Adrenal gland (tissue), 19 donors: ENCODE results near the gene HAX1. TPM values are rescaled to one million over a fixed set of nuclear protein-coding genes. Genes with fewer than 3 reads are reported as not detected.

ENCODE experiments used
- DNase-seq, 7 donors: peaks; one replicate each; pipeline ENCODE4 v3.0.0-alpha.2; 2019 to 2020
- H3K27ac ChIP-seq, 5 donors: fragments of 200-600 bp; sonication (generic) in 4 of 5; 1 replicate in 3 of 5; 2 replicates in 2 of 5; pipeline versions ENCODE4 v1.5.1 to v1.8.0; 2016 to 2020; ENCODE audit warnings: mild to moderate bottlenecking in 1 of 5
- H3K27me3 ChIP-seq: fragments of 200-600 bp; 2 replicates; pipeline ENCODE4 v1.8.0; 2021
- H3K36me3 ChIP-seq, 2 donors: fragments of 200-600 bp; replicated peaks in 1 of 2; 1 replicate in 1 of 2; 2 replicates in 1 of 2; pipeline versions ENCODE4 v1.5.1 to v1.8.0; 2018 to 2022
- H3K4me1 ChIP-seq, 2 donors: fragments of 200-600 bp; replicated peaks in 1 of 2; 1 replicate in 1 of 2; 2 replicates in 1 of 2; pipeline versions ENCODE4 v1.5.1 to v1.8.0; 2018 to 2021
- H3K4me3 ChIP-seq, 4 donors: fragments of 200-600 bp; sonication (generic) in 3 of 4; one replicate each; pipeline ENCODE4 v1.5.1; 2016 to 2018
- H3K9me3 ChIP-seq, 3 donors: fragments of 200-600 bp; sonication (generic) in 1 of 3; replicated peaks in 1 of 3; 1 replicate in 2 of 3; 2 replicates in 1 of 3; pipeline versions ENCODE4 v1.5.1 to v1.8.0; 2016 to 2021
- CTCF ChIP-seq, 6 experiments: fragments of 450-650 bp in 4 of 6; fragments of 200-600 bp in 2 of 6; sonication (generic) in 1 of 6; IDR thresholded peaks; 1 replicate in 5 of 6; 2 replicates in 1 of 6; pipeline versions ENCODE4 v1.5.1 to v1.8.0; 2016 to 2021; ENCODE audit warnings: antibody characterized with exemption in 6 of 6, mild to moderate bottlenecking in 2 of 6, moderate library complexity in 1 of 6
- POLR2A ChIP-seq, 2 donors: fragments of 450-650 bp; IDR thresholded peaks; one replicate each; pipeline ENCODE4 v1.6.1; 2017; ENCODE audit warnings: antibody characterized with exemption in 2 of 2, mild to moderate bottlenecking in 2 of 2, moderate library complexity in 1 of 2
- WGBS, 4 donors: extraction: QIAGEN DNeasy Blood & Tissue Kit in 2 of 4; methylation state at CpG; one replicate each; pipeline versions ENCODE4 v1.1.5 to v1.1.7; 2013 to 2017; 5-methylcytosine and 5-hydroxymethylcytosine counted together
- intact Hi-C, 2 donors: fragments of 100-400 bp; cut with DNase I; formaldehyde crosslinking; loops; one replicate each; pipeline versions ENCODE4 v1.14.1 to v1.15.0; 2022 to 2023
- long read RNA-seq, 10 donors: library from polyadenylated mRNA in 3 of 10; unstranded in 2 of 10; stranded (forward) in 1 of 10; transcript quantifications; one replicate each; pipeline ENCODE4 v2.0.0 and lab custom pipeline, GENCODE V29; 2021 to 2026
- polyA plus RNA-seq, 3 donors: library from polyadenylated mRNA; stranded (reverse); fragments of 200-250 nt in 2 of 3; fragments of 350-450 nt in 1 of 3; fragmentation: Illumina TruSeq in 1 of 3; extraction: RNeasy Lipid Tissue Mini Kit (QIAGEN cat#74804) in 1 of 3; gene quantifications; one replicate each; pipeline ENCODE4 v1.2.3, GENCODE V29; 2013 to 2014
- total RNA-seq, 9 donors: library from RNA; depleted of rRNA in 4 of 9; stranded (reverse); fragments of >200 nt in 4 of 9; fragments of 120-200 nt in 1 of 9; fragmentation: NEBNext Ultra II Directional in 1 of 9; extraction: Animal tissue kit (Norgen Biotek cat#: 25700) in 1 of 9; gene quantifications; one replicate each; pipeline versions ENCODE4 v1.1.0 to v1.2.4, GENCODE V29; 2013 to 2023
- donor health status: healthy with polysubstance abuse.
- donor health status: Bipolar disorder and iron deficiency.
- donor health status: DM: yes; HTN: yes; CAD: no.
- donor health status: DM: no; HTN: no; CAD: no.
- donor health status: DM: no; HTN: no; CAD: no.
- donor health status: DM: yes; HTN: yes; CAD: no.

HAX1 gene
- total RNA-seq (100 to 1,000 TPM in 3 of 9 donors, 10 to 100 TPM in 6; 80.7 to 121 (median 98.1) TPM), polyA plus RNA-seq (100 to 1,000 TPM; 180 to 243 (median 182) TPM)
- long read RNA-seq, donor 1, transcript HAX1-204 (7 exons, 914 nt), result minor isoform, 6 of 67 reads
- long read RNA-seq, donor 1, transcript HAX1-201 (7 exons, 1,227 nt), result major isoform, 38 of 67 reads
- long read RNA-seq, donor 1, partial matches to known transcripts, result 23 of 67 reads
- long read RNA-seq, donor 1, other reads (novel, unspliced or antisense), result 0 of 67 reads
- long read RNA-seq, donor 2, transcript HAX1-201 (7 exons, 1,227 nt), result major isoform, 24 of 26 reads
- long read RNA-seq, donor 2, partial matches to known transcripts, result 0 of 26 reads
- long read RNA-seq, donor 2, other reads (novel, unspliced or antisense), result 0 of 26 reads
- long read RNA-seq, donor 3, transcript HAX1-201 (7 exons, 1,227 nt), result major isoform, 37 of 59 reads
- long read RNA-seq, donor 3, partial matches to known transcripts, result 20 of 59 reads
- long read RNA-seq, donor 3, other reads (novel, unspliced or antisense), result 0 of 59 reads
- long read RNA-seq, donor 4, transcript HAX1-201 (7 exons, 1,227 nt), result major isoform, 61 of 76 reads
- long read RNA-seq, donor 4, partial matches to known transcripts, result 1 of 76 reads
- long read RNA-seq, donor 4, other reads (novel, unspliced or antisense), result 6 of 76 reads
- long read RNA-seq, donor 5, transcript HAX1-201 (7 exons, 1,227 nt), result major isoform, 78 of 90 reads
- long read RNA-seq, donor 5, partial matches to known transcripts, result 5 of 90 reads
- long read RNA-seq, donor 5, other reads (novel, unspliced or antisense), result 6 of 90 reads
- long read RNA-seq, donor 6, transcript HAX1-201 (7 exons, 1,227 nt), result major isoform, 39 of 53 reads
- long read RNA-seq, donor 6, partial matches to known transcripts, result 4 of 53 reads
- long read RNA-seq, donor 6, other reads (novel, unspliced or antisense), result 7 of 53 reads
- long read RNA-seq, donor 7, transcript HAX1-201 (7 exons, 1,227 nt), result major isoform, 16 of 17 reads
- long read RNA-seq, donor 7, partial matches to known transcripts, result 0 of 17 reads
- long read RNA-seq, donor 7, other reads (novel, unspliced or antisense), result 0 of 17 reads
- long read RNA-seq, donor 8, transcript HAX1-201 (7 exons, 1,227 nt), result major isoform, 17 of 17 reads
- long read RNA-seq, donor 8, partial matches to known transcripts, result 0 of 17 reads
- long read RNA-seq, donor 8, other reads (novel, unspliced or antisense), result 0 of 17 reads
- long read RNA-seq, donor 9, transcript HAX1-201 (7 exons, 1,227 nt), result major isoform, 29 of 35 reads
- long read RNA-seq, donor 9, partial matches to known transcripts, result 6 of 35 reads
- long read RNA-seq, donor 9, other reads (novel, unspliced or antisense), result 0 of 35 reads
- long read RNA-seq, donor 10, transcript HAX1-201 (7 exons, 1,227 nt), result major isoform, 13 of 22 reads
- long read RNA-seq, donor 10, partial matches to known transcripts, result 6 of 22 reads
- long read RNA-seq, donor 10, other reads (novel, unspliced or antisense), result 0 of 22 reads

- 0 to 1% (median 0%) methylated on average over 24 to 47 of the region's 47 CpGs for WGBS, 4 donors
- Histone ChIP-seq H3K4me1 (peaks cover 10 to 11% of the 10 kb centered on the region in 2 donors), H3K27me3 (no peaks in the 10 kb centered on the region), H3K27ac (peak within 1 kb of the TSS; percentile 70 to 92 (median 81)), H3K9me3 (no peaks in the 10 kb centered on the region), H3K36me3 (peaks cover 0 to 43% of the 10 kb centered on the region in 2 donors), H3K4me3 (peak within 1 kb of the TSS; percentile 18 to 72 (median 43))
- DNase-seq, result peak; percentile 92 to 98 (median 95)
- TF ChIP-seq CTCF (IDR thresholded peaks at IDR 0.05), result peak; percentile 50 to 93 (median 86)
- TF ChIP-seq POLR2A (IDR thresholded peaks at IDR 0.05), result peak in 1 of 2 donors; percentile 62
- intact Hi-C loops, result no loop called here
These were observed at the start of gene HAX1 for GRCh38 chr1:154272217-154272998. Gene HAX1, plus strand, starts transcription at chr1:154272629. Its CDS starts 95 bp downstream, at chr1:154272724.

- Histone ChIP-seq H3K4me1 (peaks cover 30 to 51% of the 10 kb centered on the region in 2 donors), H3K36me3 (peaks cover 0 to 41% of the 10 kb centered on the region in 2 donors), H3K4me3 (peak overlapping the region in 1 of 4 donors; percentile 93), H3K27ac (peak overlapping the region in 2 of 5 donors; percentile 90 to 100), H3K27me3 (no peaks in the 10 kb centered on the region), H3K9me3 (no peaks in the 10 kb centered on the region)
- no peak for DNase-seq
- intact Hi-C loops, result no loop called here
- TF ChIP-seq CTCF (IDR thresholded peaks at IDR 0.05) (no peak), POLR2A (IDR thresholded peaks at IDR 0.05) (no peak)
- WGBS, 4 donors, result 70 to 79% (median 71%) methylated on average over 1 of the region's 1 CpG
These were observed 49.5 kb upstream of the HAX1 start for GRCh38 chr1:154222918-154223317.

- H3K27ac ChIP-seq, result peak overlapping the region in 1 of 5 donors; percentile 100
- TF ChIP-seq POLR2A (IDR thresholded peaks at IDR 0.05) (no peak), CTCF (IDR thresholded peaks at IDR 0.05) (no peak)
- WGBS, 4 donors, result 47 to 57% (median 48%) methylated on average over 2 of the region's 2 CpGs
- intact Hi-C loops, result no loop called here
- H3K4me1 ChIP-seq, result peaks cover 30 to 44% of the 10 kb centered on the region in 2 donors
- no peak overlapping the region for H3K4me3 ChIP-seq
- no peaks in the 10 kb centered on the region for H3K27me3 ChIP-seq
- H3K9me3 ChIP-seq, result no peaks in the 10 kb centered on the region
- no peak for DNase-seq
- H3K36me3 ChIP-seq, result peaks cover 0 to 41% of the 10 kb centered on the region in 2 donors
These were observed 48.8 kb upstream of the HAX1 start for GRCh38 chr1:154223621-154224020.
